ENCODE data around the gene MALL.
"Not testable (repeated sequence)": the region's sequence is repeated elsewhere in the genome, so short reads cannot be mapped to it uniquely, and the experiment has no call there.

GRCh38 chr2:110094884-110095534 lies 20.6 kb downstream of the MALL start:
- TF ChIP-seq ZNF347 (CRISPR knock-in tag; IDR thresholded peaks at IDR 0.05; ENCODE audit: low read depth); TBP (optimal IDR thresholded peaks at IDR 0.05; ENCODE audit: low read depth, low read length); CBX1 (IDR thresholded peaks at IDR 0.05; ENCODE audit: low read depth); RFX5 (IDR thresholded peaks at IDR 0.05; ENCODE audit: low read depth, low read length); ETS2 (tag; IDR thresholded peaks at IDR 0.05; ENCODE audit: borderline replicate concordance, poor library complexity, severe bottlenecking); KLF10 (CRISPR knock-in tag; IDR thresholded peaks at IDR 0.05): not testable (repeated sequence)
